Skin of body (tissue), 2 donors: ENCODE data around the gene UBAC2. TPM values are rescaled to one million over a fixed set of nuclear protein-coding genes. Genes with fewer than 3 reads are reported as not detected.
A peak's percentile ranks its signal among the peaks of the same experiment; 100 is the strongest.

ENCODE experiments used
- DNase-seq: peaks from one replicate; lab custom pipeline; 2025; lab: John Stamatoyannopoulos, UW
- total RNA-seq: library from RNA; depleted of rRNA; stranded (reverse); fragments of >200 nt; gene quantifications from one replicate; pipeline ENCODE4 v1.2.3, GENCODE V29; 2014

Gene UBAC2
- total RNA-seq, 1 donor from 2014 or later = 57.1 TPM

GRCh38 chr13:99414048-99414995 lies 213.7 kb downstream of the UBAC2 start:
- DNase-seq = no peak

GRCh38 chr13:99415014-99415650 lies 214.5 kb downstream of the UBAC2 start:
- no peak for DNase-seq

- DNase-seq = no peak
These were observed 215.2 kb downstream of the UBAC2 start for GRCh38 chr13:99415851-99416331.

GRCh38 chr13:99416411-99417121 lies 215.9 kb downstream of the UBAC2 start:
- DNase-seq = no peak

- no peak for DNase-seq
These were observed 216.8 kb downstream of the UBAC2 start for GRCh38 chr13:99417201-99418102.

- no peak for DNase-seq
These were observed 217.6 kb downstream of the UBAC2 start for GRCh38 chr13:99418103-99418842.

- no peak for DNase-seq
These were observed 218.1 kb downstream of the UBAC2 start for GRCh38 chr13:99418843-99419140.

- no peak for DNase-seq
These were observed 219.1 kb downstream of the UBAC2 start for GRCh38 chr13:99419591-99420243.

GRCh38 chr13:99421271-99421670 lies 220.6 kb downstream of the UBAC2 start:
- DNase-seq = no peak

GRCh38 chr13:99421758-99422585 lies 221.3 kb downstream of the UBAC2 start:
- no peak for DNase-seq

- DNase-seq = no peak
These were observed 222.0 kb downstream of the UBAC2 start for GRCh38 chr13:99422586-99423220.

GRCh38 chr13:99425485-99426341 lies 225.1 kb downstream of the UBAC2 start:
- DNase-seq = no peak

GRCh38 chr13:99426426-99426825 lies 225.8 kb downstream of the UBAC2 start:
- no peak for DNase-seq

GRCh38 chr13:99429670-99430069 lies 229.0 kb downstream of the UBAC2 start:
- DNase-seq = no peak

GRCh38 chr13:99431927-99432608 lies 231.4 kb downstream of the UBAC2 start:
- no peak for DNase-seq

- DNase-seq = peak; percentile 14
These were observed 232.2 kb downstream of the UBAC2 start for GRCh38 chr13:99432609-99433542.
